Endometrium (tissue), 2 donors: ENCODE results near the gene TOX3.

Experiments
- FAIRE-seq: peaks from 2 replicates; lab custom pipeline; 2012; peaks lifted over from hg19 to GRCh38; lab: Jason Lieb, UNC
- donor health status: control.
- donor health status: control.

The TOX3 gene

DNA sequence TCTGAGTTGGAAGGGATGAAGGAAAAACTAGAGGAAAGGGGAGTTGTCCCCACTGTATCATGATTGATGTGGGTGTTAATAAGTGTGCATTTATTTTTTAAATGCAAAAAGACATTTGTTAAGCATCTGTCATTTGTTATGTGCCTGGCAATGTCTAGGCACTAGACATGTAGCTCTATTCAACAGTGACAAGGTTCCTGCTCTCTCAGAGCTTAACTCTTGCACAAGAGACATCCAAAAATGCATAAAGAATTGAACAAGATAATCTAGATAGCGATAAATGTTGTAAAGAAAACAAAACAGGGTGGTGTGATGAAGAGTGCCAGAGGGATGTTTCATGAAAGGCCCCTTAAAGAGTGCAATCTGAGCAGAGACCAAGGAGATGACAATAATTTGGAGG is 148.9 kb downstream of the TOX3 start:
- FAIRE-seq: no peak

DNA sequence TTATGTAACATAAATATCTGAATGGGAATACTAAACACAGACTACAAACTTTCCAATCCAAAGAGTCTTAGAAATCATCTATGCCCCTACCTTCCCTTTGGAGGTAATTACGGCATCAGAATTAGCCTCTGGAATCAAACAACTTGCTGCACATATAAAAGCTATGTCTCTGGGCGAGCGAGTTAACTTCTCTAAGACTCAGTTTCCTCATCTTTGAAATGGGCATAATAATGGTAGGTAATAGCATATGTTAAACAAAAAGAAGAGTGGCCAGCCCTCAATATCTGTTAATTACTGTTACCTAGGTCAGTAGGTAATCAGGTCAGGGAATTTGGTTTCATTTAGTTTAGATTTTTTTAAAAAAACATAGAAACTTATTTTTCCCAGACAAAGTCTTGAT is 153.5 kb downstream of the TOX3 start:
- FAIRE-seq: no peak

DNA sequence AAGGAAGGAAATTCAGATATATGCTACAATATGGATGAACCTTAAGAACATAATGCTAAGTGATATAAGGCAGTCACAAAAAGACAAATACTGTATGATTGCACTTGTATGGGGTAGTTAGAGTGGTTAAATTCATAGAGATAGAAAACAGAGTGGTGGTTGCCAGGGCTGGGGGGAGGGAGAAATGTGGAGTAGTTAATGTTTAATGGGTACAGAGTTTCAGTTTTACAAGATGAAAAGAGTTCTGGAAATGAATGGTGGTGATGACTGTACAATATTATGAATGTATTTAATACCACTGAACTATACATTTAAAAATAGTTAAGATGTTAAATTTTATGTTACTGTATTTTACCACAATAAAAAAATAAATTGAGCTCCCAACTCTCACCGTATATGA is 157.9 kb downstream of the TOX3 start:
- no peak for FAIRE-seq
